ENCODE data around the gene SCCPDH.

SCCPDH gene

GRCh38 chr1:246790833-246791232 lies 66.6 kb downstream of the SCCPDH start:
- DNase-seq (ENCODE audit: low read depth in 1 of 2, low spot score in 1 of 2) = no peak
- Histone ChIP-seq H3K27ac (replicated peaks) (no peak overlapping the region), H3K4me3 (replicated peaks; ENCODE audit: insufficient read depth, low read length) (no peak overlapping the region), H3K27me3 (ENCODE audit: insufficient read depth, poor library complexity, severe bottlenecking) (no peaks in the 10 kb centered on the region)
- TF ChIP-seq CTCF (IDR thresholded peaks at IDR 0.05; ENCODE audit: insufficient read depth, low read length) (no peak), GABPA (IDR thresholded peaks at IDR 0.05; ENCODE audit: low read depth) (no peak), SPI1 (IDR thresholded peaks at IDR 0.05; ENCODE audit: borderline replicate concordance, low read depth) (no peak), POLR2AphosphoS5 (IDR thresholded peaks at IDR 0.05; ENCODE audit: low read depth) (no peak), REST (IDR thresholded peaks at IDR 0.05; ENCODE audit: insufficient replicate concordance, low read depth) (no peak)

GRCh38 chr1:246791303-246791918 lies 67.2 kb downstream of the SCCPDH start:
- TF ChIP-seq POLR2AphosphoS5 (IDR thresholded peaks at IDR 0.05; ENCODE audit: low read depth) = no peak
- TF ChIP-seq CTCF (IDR thresholded peaks at IDR 0.05; ENCODE audit: insufficient read depth, low read length) = no peak
- no peak for TF ChIP-seq REST (IDR thresholded peaks at IDR 0.05; ENCODE audit: insufficient replicate concordance, low read depth)
- no peak for TF ChIP-seq SPI1 (IDR thresholded peaks at IDR 0.05; ENCODE audit: borderline replicate concordance, low read depth)
- TF ChIP-seq GABPA (IDR thresholded peaks at IDR 0.05; ENCODE audit: low read depth) = no peak
- no peak for DNase-seq (ENCODE audit: low read depth in 1 of 2, low spot score in 1 of 2)

GRCh38 chr1:246792603-246793002 lies 68.4 kb downstream of the SCCPDH start:
- DNase-seq (ENCODE audit: low read depth in 1 of 2, low spot score in 1 of 2) = no peak
- TF ChIP-seq CTCF (IDR thresholded peaks at IDR 0.05; ENCODE audit: insufficient read depth, low read length) = no peak
- no peak for TF ChIP-seq GABPA (IDR thresholded peaks at IDR 0.05; ENCODE audit: low read depth)
- no peak for TF ChIP-seq SPI1 (IDR thresholded peaks at IDR 0.05; ENCODE audit: borderline replicate concordance, low read depth)
- no peak for TF ChIP-seq REST (IDR thresholded peaks at IDR 0.05; ENCODE audit: insufficient replicate concordance, low read depth)
- TF ChIP-seq POLR2AphosphoS5 (IDR thresholded peaks at IDR 0.05; ENCODE audit: low read depth) = no peak

More at GRCh38 chr1:246791303-246791918, 67.2 kb downstream of the SCCPDH start:
- Histone ChIP-seq H3K27me3 (ENCODE audit: insufficient read depth, poor library complexity, severe bottlenecking) (no peaks in the 10 kb centered on the region), H3K4me3 (replicated peaks; ENCODE audit: insufficient read depth, low read length) (no peak overlapping the region), H3K27ac (replicated peaks) (no peak overlapping the region)

More at GRCh38 chr1:246792603-246793002, 68.4 kb downstream of the SCCPDH start:
- Histone ChIP-seq H3K27me3 (ENCODE audit: insufficient read depth, poor library complexity, severe bottlenecking) (no peaks in the 10 kb centered on the region), H3K4me3 (replicated peaks; ENCODE audit: insufficient read depth, low read length) (no peak overlapping the region), H3K27ac (replicated peaks) (no peak overlapping the region)

Measured in HL-60 (cell line).